Measurements from ENCODE around the gene GYPC.

Gene GYPC

DNA sequence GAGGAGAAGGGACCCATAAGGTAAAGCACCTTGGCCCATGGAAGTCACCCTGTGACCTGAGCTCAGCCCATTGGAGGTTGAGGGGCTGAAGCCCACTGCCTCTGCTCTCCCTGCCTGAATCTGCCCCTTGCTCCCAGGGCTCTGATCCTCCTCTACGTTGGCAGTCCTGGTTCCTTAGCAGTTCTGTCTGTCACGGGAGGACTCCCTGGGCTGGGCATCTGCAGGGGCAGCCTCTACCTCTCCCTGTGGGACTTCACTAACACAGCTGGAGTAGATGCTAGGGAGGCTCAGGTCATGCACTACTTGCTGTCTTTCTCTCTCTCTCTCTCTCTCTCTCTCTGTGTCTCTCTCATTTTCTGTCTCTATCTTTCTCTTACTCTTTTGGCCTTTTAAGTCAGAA is 8.7 kb downstream of the GYPC start:
- no peak overlapping the region for H2AFZ ChIP-seq (ENCODE audit: low read depth)
- H3K4me2 ChIP-seq, result no peak overlapping the region
- H3K4me3 ChIP-seq (IDR thresholded peaks at IDR 0.05; ENCODE audit: insufficient read depth, low read depth, low read length), result no peak overlapping the region
- no peaks in the 10 kb centered on the region for H4K20me1 ChIP-seq (ENCODE audit: insufficient read depth)
- TF ChIP-seq, protein P1, sequence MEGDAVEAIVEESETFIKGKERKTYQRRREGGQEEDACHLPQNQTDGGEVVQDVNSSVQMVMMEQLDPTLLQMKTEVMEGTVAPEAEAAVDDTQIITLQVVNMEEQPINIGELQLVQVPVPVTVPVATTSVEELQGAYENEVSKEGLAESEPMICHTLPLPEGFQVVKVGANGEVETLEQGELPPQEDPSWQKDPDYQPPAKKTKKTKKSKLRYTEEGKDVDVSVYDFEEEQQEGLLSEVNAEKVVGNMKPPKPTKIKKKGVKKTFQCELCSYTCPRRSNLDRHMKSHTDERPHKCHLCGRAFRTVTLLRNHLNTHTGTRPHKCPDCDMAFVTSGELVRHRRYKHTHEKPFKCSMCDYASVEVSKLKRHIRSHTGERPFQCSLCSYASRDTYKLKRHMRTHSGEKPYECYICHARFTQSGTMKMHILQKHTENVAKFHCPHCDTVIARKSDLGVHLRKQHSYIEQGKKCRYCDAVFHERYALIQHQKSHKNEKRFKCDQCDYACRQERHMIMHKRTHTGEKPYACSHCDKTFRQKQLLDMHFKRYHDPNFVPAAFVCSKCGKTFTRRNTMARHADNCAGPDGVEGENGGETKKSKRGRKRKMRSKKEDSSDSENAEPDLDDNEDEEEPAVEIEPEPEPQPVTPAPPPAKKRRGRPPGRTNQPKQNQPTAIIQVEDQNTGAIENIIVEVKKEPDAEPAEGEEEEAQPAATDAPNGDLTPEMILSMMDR (conservative IDR thresholded peaks at IDR 0.05; ENCODE audit: low read depth, low read length), result no peak
- no peaks in the 10 kb centered on the region for H3K36me3 ChIP-seq (ENCODE audit: insufficient read depth)
- H3K27me3 ChIP-seq (ENCODE audit: insufficient read depth, low read depth), result no peaks in the 10 kb centered on the region
- H3K9ac ChIP-seq, result no peak overlapping the region
- no peaks in the 10 kb centered on the region for H3K4me1 ChIP-seq (ENCODE audit: low read depth, poor library complexity, severe bottlenecking)
- no peaks in the 10 kb centered on the region for H3K79me2 ChIP-seq (ENCODE audit: insufficient read depth, low read depth)
- H3K27ac ChIP-seq, result no peak overlapping the region

DNA sequence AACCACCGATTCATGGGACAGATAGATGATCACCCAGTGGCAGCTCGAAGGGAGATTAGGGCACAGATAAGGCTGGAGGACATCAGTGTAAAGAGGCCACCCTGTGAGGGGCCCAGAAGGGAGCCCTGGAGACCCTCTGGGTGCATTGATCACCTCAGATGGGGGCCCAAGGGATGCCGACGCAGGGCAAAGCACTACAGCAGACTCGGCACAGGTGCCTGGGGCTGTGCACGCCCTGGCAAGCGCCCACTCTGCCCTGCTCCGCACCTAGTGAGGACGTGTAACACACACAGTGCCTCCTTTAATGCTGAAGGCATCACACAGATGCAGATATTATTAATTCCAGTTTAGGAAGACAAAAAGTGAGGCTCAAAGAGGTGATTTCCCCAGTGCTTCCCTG is 9.5 kb downstream of the GYPC start:
- Histone ChIP-seq H4K20me1 (ENCODE audit: insufficient read depth) (no peaks in the 10 kb centered on the region), H3K27me3 (ENCODE audit: insufficient read depth, low read depth) (no peaks in the 10 kb centered on the region), H3K79me2 (ENCODE audit: insufficient read depth, low read depth) (no peaks in the 10 kb centered on the region), H3K27ac (no peak overlapping the region), H3K4me1 (ENCODE audit: low read depth, poor library complexity, severe bottlenecking) (no peaks in the 10 kb centered on the region), H3K4me3 (IDR thresholded peaks at IDR 0.05; ENCODE audit: insufficient read depth, low read depth, low read length) (no peak overlapping the region), H2AFZ (ENCODE audit: low read depth) (no peak overlapping the region), H3K9ac (no peak overlapping the region), H3K36me3 (ENCODE audit: insufficient read depth) (no peaks in the 10 kb centered on the region), H3K4me2 (no peak overlapping the region)
- TF ChIP-seq, protein P1 (conservative IDR thresholded peaks at IDR 0.05; ENCODE audit: low read depth, low read length), result no peak

DNA sequence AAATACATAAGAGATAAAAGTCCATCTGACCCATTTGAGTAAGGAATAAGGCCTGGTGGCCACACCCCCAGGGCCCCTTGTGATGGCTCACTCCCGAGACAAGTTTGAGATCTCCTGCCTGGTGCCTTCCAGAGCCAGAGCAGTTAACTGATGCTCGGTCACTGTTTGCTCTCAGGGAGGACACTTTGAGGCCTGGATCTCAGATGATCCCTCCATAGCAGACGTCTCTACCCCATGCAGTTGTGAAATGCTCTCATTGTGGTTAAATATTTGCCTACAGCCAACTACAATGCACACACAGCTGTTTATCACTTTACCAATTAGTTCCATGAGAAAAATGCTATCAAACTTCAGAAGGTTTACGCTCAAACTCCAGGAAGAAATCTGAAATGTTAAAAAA is 12.3 kb downstream of the GYPC start:
- Histone ChIP-seq H3K4me3 (IDR thresholded peaks at IDR 0.05; ENCODE audit: insufficient read depth, low read depth, low read length) (no peak overlapping the region), H2AFZ (ENCODE audit: low read depth) (no peak overlapping the region), H3K79me2 (ENCODE audit: insufficient read depth, low read depth) (no peaks in the 10 kb centered on the region), H4K20me1 (ENCODE audit: insufficient read depth) (no peaks in the 10 kb centered on the region), H3K9ac (no peak overlapping the region), H3K36me3 (ENCODE audit: insufficient read depth) (no peaks in the 10 kb centered on the region), H3K4me1 (ENCODE audit: low read depth, poor library complexity, severe bottlenecking) (no peaks in the 10 kb centered on the region), H3K4me2 (no peak overlapping the region), H3K27me3 (ENCODE audit: insufficient read depth, low read depth) (no peaks in the 10 kb centered on the region), H3K27ac (no peak overlapping the region)
- TF ChIP-seq, protein P1 (conservative IDR thresholded peaks at IDR 0.05; ENCODE audit: low read depth, low read length), result no peak

DNA sequence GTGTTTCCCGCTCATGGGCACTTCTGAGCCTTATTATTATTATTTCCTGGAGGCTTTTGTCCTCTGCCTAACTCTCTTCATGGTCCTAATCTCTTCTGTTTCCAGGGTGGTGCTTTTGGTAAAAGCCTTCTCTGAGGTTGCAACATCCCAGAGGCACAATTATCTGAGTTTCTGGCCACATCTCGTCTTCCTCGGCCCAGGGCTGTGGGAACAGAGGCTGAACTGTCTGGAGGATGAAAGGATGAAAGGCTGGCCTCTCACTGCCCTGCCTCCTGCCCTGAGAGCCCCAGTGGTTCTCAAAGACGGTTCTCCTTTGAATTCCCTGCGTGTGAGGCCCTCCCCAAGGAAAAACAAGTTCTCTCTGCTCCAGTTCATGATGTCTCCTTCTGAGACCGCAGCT is 13.8 kb downstream of the GYPC start:
- no peaks in the 10 kb centered on the region for H3K36me3 ChIP-seq (ENCODE audit: insufficient read depth)
- H3K4me2 ChIP-seq, result no peak overlapping the region
- no peak overlapping the region for H2AFZ ChIP-seq (ENCODE audit: low read depth)
- no peaks in the 10 kb centered on the region for H3K27me3 ChIP-seq (ENCODE audit: insufficient read depth, low read depth)
- no peaks in the 10 kb centered on the region for H3K4me1 ChIP-seq (ENCODE audit: low read depth, poor library complexity, severe bottlenecking)
- H4K20me1 ChIP-seq (ENCODE audit: insufficient read depth), result no peaks in the 10 kb centered on the region
- no peaks in the 10 kb centered on the region for H3K79me2 ChIP-seq (ENCODE audit: insufficient read depth, low read depth)
- H3K27ac ChIP-seq, result no peak overlapping the region
- H3K9ac ChIP-seq, result no peak overlapping the region
- H3K4me3 ChIP-seq (IDR thresholded peaks at IDR 0.05; ENCODE audit: insufficient read depth, low read depth, low read length), result no peak overlapping the region
- TF ChIP-seq, protein P1 (conservative IDR thresholded peaks at IDR 0.05; ENCODE audit: low read depth, low read length), result no peak

DNA sequence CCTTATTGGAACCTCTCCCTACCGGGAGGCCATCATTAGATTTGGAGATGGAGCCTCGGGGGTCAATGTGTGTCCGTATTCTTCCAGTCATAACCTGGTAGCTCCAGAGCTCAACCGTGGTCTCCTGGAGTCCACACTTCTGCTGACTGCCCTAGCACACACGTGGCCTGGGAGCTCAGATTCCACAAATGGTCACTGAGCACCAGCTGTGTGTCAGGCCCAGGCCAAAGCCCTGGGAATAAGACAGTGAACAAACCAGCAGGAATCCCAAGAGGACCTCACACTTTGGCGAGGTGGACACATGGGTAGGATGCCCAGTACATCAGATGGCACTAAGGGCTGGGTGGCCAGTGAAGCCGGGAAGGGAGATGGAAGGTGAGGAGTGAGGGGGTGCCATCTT is 15.5 kb downstream of the GYPC start:
- Histone ChIP-seq H3K27me3 (ENCODE audit: insufficient read depth, low read depth) (no peaks in the 10 kb centered on the region), H2AFZ (ENCODE audit: low read depth) (no peak overlapping the region), H3K4me3 (IDR thresholded peaks at IDR 0.05; ENCODE audit: insufficient read depth, low read depth, low read length) (no peak overlapping the region), H4K20me1 (ENCODE audit: insufficient read depth) (no peaks in the 10 kb centered on the region), H3K36me3 (ENCODE audit: insufficient read depth) (no peaks in the 10 kb centered on the region), H3K4me1 (ENCODE audit: low read depth, poor library complexity, severe bottlenecking) (no peaks in the 10 kb centered on the region), H3K4me2 (no peak overlapping the region), H3K27ac (no peak overlapping the region), H3K9ac (no peak overlapping the region), H3K79me2 (ENCODE audit: insufficient read depth, low read depth) (no peaks in the 10 kb centered on the region)
- TF ChIP-seq, protein P1 (conservative IDR thresholded peaks at IDR 0.05; ENCODE audit: low read depth, low read length), result no peak
